Measurements from ENCODE around the gene RAB8A.
"Not testable (repeated sequence)": the region's sequence is repeated elsewhere in the genome, so short reads cannot be mapped to it uniquely, and the experiment has no call there.

RAB8A gene

GRCh38 chr19:16112778-16113177 is 1.1 kb downstream of the RAB8A start:
- no peak for DNase-seq (ENCODE audit: low read depth, low spot score)

GRCh38 chr19:16113727-16114126 is 2.0 kb downstream of the RAB8A start:
- DNase-seq (ENCODE audit: low read depth, low spot score) = no peak

GRCh38 chr19:16115301-16116039 is 3.8 kb downstream of the RAB8A start:
- peak; percentile 49 for DNase-seq (ENCODE audit: low read depth, low spot score)

- DNase-seq (ENCODE audit: low read depth, low spot score) = no peak
Measured at GRCh38 chr19:16116067-16116466, 4.4 kb downstream of the RAB8A start.

- DNase-seq (ENCODE audit: low read depth, low spot score) = no peak
Measured at GRCh38 chr19:16117594-16118033, 5.9 kb downstream of the RAB8A start.

GRCh38 chr19:16118489-16119033 is 6.9 kb downstream of the RAB8A start:
- DNase-seq (ENCODE audit: low read depth, low spot score) = no peak

- DNase-seq (ENCODE audit: low read depth, low spot score) = not testable (repeated sequence)
Measured at GRCh38 chr19:16119075-16119857, 7.6 kb downstream of the RAB8A start.

- no peak for DNase-seq (ENCODE audit: low read depth, low spot score)
Measured at GRCh38 chr19:16121141-16121540, 9.5 kb downstream of the RAB8A start.

GRCh38 chr19:16121967-16122366 is 10.3 kb downstream of the RAB8A start:
- no peak for DNase-seq (ENCODE audit: low read depth, low spot score)

GRCh38 chr19:16124953-16125352 is 13.3 kb downstream of the RAB8A start:
- no peak for DNase-seq (ENCODE audit: low read depth, low spot score)

- no peak for DNase-seq (ENCODE audit: low read depth, low spot score)
Measured at GRCh38 chr19:16125737-16126495, 14.2 kb downstream of the RAB8A start.

- no peak for DNase-seq (ENCODE audit: low read depth, low spot score)
Measured at GRCh38 chr19:16127080-16127479, 15.4 kb downstream of the RAB8A start.

GRCh38 chr19:16127776-16128371 is 16.2 kb downstream of the RAB8A start:
- DNase-seq (ENCODE audit: low read depth, low spot score) = no peak

- no peak for DNase-seq (ENCODE audit: low read depth, low spot score)
Measured at GRCh38 chr19:16131648-16132047, 20.0 kb downstream of the RAB8A start.

- no peak for DNase-seq (ENCODE audit: low read depth, low spot score)
Measured at GRCh38 chr19:16133818-16134217, 22.1 kb downstream of the RAB8A start.

GRCh38 chr19:16134510-16134909 is 22.8 kb downstream of the RAB8A start:
- no peak for DNase-seq (ENCODE audit: low read depth, low spot score)

- DNase-seq (ENCODE audit: low read depth, low spot score) = no peak
Measured at GRCh38 chr19:16135430-16136127, 23.9 kb downstream of the RAB8A start.

GRCh38 chr19:16136185-16136999 is 24.7 kb downstream of the RAB8A start:
- no peak for DNase-seq (ENCODE audit: low read depth, low spot score)

- no peak for DNase-seq (ENCODE audit: low read depth, low spot score)
Measured at GRCh38 chr19:16139752-16140151, 28.1 kb downstream of the RAB8A start.

- no peak for DNase-seq (ENCODE audit: low read depth, low spot score)
Measured at GRCh38 chr19:16141043-16141442, 29.4 kb downstream of the RAB8A start.
